ENCODE measurements around the gene TDRD7.

TDRD7 gene

DNA sequence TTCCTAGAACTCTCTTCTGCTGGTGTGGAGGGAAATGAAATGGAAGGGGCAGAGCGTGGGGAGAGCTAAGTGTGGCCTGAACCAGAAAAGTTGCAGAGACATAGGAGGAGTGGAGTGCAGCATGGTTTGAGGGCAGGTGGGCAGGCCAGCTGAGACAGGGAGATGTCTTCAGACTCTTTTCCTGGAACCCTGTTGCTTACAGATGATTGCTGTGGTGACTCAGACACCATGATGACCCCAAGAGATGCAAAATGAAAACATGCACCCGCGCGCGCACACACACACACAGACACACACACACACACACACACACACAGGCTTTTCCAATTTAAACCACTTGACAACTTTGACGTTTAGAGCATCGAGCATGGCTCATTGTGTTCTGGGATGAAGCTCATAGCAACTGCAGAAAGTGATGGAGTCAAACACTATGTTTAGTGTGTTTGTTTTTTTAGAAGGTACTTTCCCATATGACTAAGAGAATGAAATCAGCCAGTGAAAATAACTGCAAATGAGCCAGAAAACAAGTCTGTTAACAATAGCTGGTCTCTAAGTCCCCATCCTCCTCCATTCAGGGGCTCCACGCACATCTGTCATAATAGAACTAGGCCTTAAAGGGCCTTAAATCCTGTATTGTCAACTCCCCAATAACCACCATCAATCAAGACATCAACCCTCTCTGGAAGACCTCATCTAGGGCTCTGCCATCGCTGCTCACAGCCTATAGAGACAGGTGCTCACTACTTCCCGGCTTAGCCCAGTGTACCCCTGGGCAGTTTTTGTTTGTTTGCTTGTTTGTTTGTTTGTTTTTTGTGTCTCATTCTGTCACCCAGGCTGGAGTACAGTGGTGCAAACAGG, 99.1 kb downstream of the TDRD7 start:
- TF ChIP-seq, protein P1, sequence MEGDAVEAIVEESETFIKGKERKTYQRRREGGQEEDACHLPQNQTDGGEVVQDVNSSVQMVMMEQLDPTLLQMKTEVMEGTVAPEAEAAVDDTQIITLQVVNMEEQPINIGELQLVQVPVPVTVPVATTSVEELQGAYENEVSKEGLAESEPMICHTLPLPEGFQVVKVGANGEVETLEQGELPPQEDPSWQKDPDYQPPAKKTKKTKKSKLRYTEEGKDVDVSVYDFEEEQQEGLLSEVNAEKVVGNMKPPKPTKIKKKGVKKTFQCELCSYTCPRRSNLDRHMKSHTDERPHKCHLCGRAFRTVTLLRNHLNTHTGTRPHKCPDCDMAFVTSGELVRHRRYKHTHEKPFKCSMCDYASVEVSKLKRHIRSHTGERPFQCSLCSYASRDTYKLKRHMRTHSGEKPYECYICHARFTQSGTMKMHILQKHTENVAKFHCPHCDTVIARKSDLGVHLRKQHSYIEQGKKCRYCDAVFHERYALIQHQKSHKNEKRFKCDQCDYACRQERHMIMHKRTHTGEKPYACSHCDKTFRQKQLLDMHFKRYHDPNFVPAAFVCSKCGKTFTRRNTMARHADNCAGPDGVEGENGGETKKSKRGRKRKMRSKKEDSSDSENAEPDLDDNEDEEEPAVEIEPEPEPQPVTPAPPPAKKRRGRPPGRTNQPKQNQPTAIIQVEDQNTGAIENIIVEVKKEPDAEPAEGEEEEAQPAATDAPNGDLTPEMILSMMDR (conservative IDR thresholded peaks at IDR 0.05) = no peak
- no peak for TF ChIP-seq ZFX (IDR thresholded peaks at IDR 0.05)
- H3K27ac ChIP-seq = no peak overlapping the region

GRCh38 chr9:97511655-97512427, 99.9 kb downstream of the TDRD7 start:
- H3K27ac ChIP-seq = no peak overlapping the region
- no peak for TF ChIP-seq ZFX (IDR thresholded peaks at IDR 0.05)
- TF ChIP-seq, protein P1 (conservative IDR thresholded peaks at IDR 0.05) = no peak

DNA sequence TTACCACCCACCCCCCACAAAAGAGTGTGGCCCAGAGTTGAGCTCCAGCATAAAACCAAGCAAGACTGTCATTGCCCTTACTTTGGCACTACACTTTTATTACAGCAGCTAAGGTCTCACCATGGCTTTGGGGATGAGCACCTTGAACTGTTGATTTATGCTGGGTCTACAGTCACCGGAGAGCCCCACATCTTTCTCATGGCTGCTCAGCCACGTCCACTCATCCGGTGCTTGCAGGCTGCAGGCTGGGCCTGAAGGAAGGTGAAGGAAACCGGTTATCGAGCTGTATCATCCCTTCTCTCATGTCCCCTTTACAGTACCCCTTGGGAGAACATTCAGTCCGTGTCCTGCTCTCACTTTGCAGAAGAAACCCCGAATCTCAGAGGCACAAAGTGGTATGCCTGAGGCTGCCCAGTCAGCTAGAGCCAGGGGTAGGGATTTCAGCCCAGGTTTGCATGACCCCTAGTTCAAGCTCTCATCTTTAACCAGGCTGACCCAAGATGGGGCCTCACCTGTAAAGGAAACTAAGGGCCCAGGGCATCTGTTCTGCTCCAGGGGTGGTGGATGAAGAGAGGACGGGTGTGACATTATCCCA, 101.2 kb downstream of the TDRD7 start:
- TF ChIP-seq, protein P1 (conservative IDR thresholded peaks at IDR 0.05) = no peak
- no peak for TF ChIP-seq ZFX (IDR thresholded peaks at IDR 0.05)
- H3K27ac ChIP-seq = no peak overlapping the region

DNA sequence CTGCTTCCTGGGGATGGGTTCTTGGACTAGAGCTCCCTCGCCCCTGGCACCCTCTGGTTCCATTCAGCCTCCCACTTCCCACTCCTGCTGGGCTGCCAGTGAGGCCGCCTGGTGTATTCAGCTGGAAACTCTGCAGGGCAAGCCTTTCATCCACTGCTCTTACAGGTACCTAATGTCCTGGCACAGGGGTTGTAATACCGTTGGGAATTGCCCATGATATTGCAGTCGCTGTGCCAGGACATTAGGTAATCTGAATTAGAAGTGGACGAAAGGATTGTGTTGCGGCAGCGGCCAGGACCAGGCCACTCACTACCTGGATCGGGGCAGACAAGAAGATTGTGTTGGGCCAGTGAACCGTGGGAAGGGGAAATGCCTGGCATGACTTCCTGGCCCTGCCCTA, 102.6 kb downstream of the TDRD7 start:
- TF ChIP-seq ZFX (IDR thresholded peaks at IDR 0.05) = no peak
- TF ChIP-seq, protein P1 (conservative IDR thresholded peaks at IDR 0.05) = no peak

DNA sequence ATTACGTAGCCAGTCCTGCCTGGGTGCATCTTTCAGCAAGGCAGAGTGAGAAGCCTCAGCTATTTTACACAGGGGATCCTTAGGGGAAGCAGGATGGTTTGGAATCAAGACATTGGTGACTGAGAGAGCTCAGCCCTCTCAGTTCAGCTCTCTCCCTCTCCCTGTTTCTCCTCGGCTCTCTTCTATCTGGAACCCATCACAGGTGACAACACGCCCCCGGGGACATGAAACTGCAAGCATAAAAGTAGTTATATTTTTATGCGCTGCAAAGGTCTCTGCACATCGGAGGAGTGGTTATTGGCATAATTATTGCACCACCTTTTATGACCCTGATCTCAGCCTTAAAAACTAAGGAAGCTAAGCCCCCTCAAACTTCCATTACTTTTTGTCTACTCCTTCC, 103.8 kb downstream of the TDRD7 start:
- H3K27ac ChIP-seq = no peak overlapping the region
- TF ChIP-seq, protein P1 (conservative IDR thresholded peaks at IDR 0.05) = no peak
- no peak for TF ChIP-seq ZFX (IDR thresholded peaks at IDR 0.05)

More for the DNA sequence above, 102.6 kb downstream of the TDRD7 start:
- H3K27ac ChIP-seq = no peak overlapping the region

DNA sequence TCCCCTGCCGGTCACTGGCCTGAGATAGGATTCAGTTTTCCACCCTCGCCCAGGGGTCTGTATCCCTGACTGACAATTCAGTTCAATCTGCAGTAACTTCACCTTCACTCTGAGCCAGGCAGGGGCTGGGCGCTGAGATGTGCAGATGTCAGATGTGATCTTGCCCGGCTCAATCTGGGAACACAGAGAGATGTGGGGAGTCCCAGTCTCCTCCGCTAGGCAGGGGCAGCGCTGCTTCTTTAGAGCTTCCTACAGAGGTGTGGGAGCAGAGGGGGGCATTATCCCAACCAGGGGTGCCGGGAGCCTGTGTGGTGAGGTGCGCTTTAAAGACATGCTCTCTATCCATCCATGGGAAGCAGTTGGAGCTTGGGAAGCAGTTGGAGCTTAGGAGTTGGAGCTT, 104.2 kb downstream of the TDRD7 start:
- no peak overlapping the region for H3K27ac ChIP-seq
- TF ChIP-seq, protein P1 (conservative IDR thresholded peaks at IDR 0.05) = no peak
- no peak for TF ChIP-seq ZFX (IDR thresholded peaks at IDR 0.05)

Data from C4-2B (cell line).